Measurements from ENCODE around the gene LAD1. TPM values are rescaled to one million over a fixed set of nuclear protein-coding genes. Genes with fewer than 3 reads are reported as not detected.

Gene LAD1
- total and polyA plus RNA-seq, 4 donors = 17.8 to 63.8 (median 38.7) TPM

- WGBS, 2 donors = 89 to 93% methylated on average over 2 of the region's 2 CpGs
- H3K9ac ChIP-seq (ENCODE audit: insufficient read depth in 1 of 2, low read length in 2 of 2) = no peak overlapping the region
- ATAC-seq (ENCODE audit: insufficient read depth, low FRiP score) (no peak), DNase-seq (no peak)
- no peak for TF ChIP-seq CTCF (IDR thresholded peaks at IDR 0.05; ENCODE audit: control extremely low read depth, extremely low read depth)
- no peaks in the 10 kb centered on the region for H3K4me1 ChIP-seq (ENCODE audit: control insufficient read depth in 5 of 5, insufficient read depth in 5 of 5, low read length in 5 of 5)
- H3K36me3 ChIP-seq (ENCODE audit: control insufficient read depth in 4 of 4, insufficient read depth in 4 of 4, low read length in 4 of 4) = no peaks in the 10 kb centered on the region
- no peaks in the 10 kb centered on the region for H3K27me3 ChIP-seq (ENCODE audit: control insufficient read depth in 3 of 3, insufficient read depth in 3 of 3, low read length in 2 of 3)
- H3K27ac ChIP-seq (ENCODE audit: low read depth in 1 of 2, low read length in 1 of 2) = no peak overlapping the region
- H3K9me3 ChIP-seq (ENCODE audit: control insufficient read depth in 4 of 4, insufficient read depth in 3 of 4, low read length in 3 of 4) = no peaks in the 10 kb centered on the region
- H3K4me3 ChIP-seq = no peak overlapping the region
Measured at GRCh38 chr1:201424146-201424545, 25.0 kb upstream of the LAD1 start.

- H3K9ac ChIP-seq (ENCODE audit: insufficient read depth in 1 of 2, low read length in 2 of 2) = no peak overlapping the region
Measured at GRCh38 chr1:201423655-201424054, 24.5 kb upstream of the LAD1 start.

GRCh38 chr1:201422436-201423030, 23.4 kb upstream of the LAD1 start:
- 87 to 88% methylated on average over 6 of the region's 6 CpGs for WGBS, 2 donors
- H3K4me1 ChIP-seq (ENCODE audit: control insufficient read depth in 5 of 5, insufficient read depth in 5 of 5, low read length in 5 of 5) = no peaks in the 10 kb centered on the region
- H3K4me3 ChIP-seq = no peak overlapping the region

More at GRCh38 chr1:201423655-201424054, 24.5 kb upstream of the LAD1 start:
- no peaks in the 10 kb centered on the region for H3K9me3 ChIP-seq (ENCODE audit: control insufficient read depth in 4 of 4, insufficient read depth in 3 of 4, low read length in 3 of 4)
- H3K27me3 ChIP-seq (ENCODE audit: control insufficient read depth in 3 of 3, insufficient read depth in 3 of 3, low read length in 2 of 3) = no peaks in the 10 kb centered on the region
- no peaks in the 10 kb centered on the region for H3K4me1 ChIP-seq (ENCODE audit: control insufficient read depth in 5 of 5, insufficient read depth in 5 of 5, low read length in 5 of 5)
- ATAC-seq (ENCODE audit: insufficient read depth, low FRiP score) = no peak
- no peak for TF ChIP-seq CTCF (IDR thresholded peaks at IDR 0.05; ENCODE audit: control extremely low read depth, extremely low read depth)
- H3K36me3 ChIP-seq (ENCODE audit: control insufficient read depth in 4 of 4, insufficient read depth in 4 of 4, low read length in 4 of 4) = no peaks in the 10 kb centered on the region
- no peak overlapping the region for H3K27ac ChIP-seq (ENCODE audit: low read depth in 1 of 2, low read length in 1 of 2)
- DNase-seq = no peak
- 96 to 98% methylated on average over 6 of the region's 6 CpGs for WGBS, 2 donors
- H3K4me3 ChIP-seq = no peak overlapping the region

More at GRCh38 chr1:201422436-201423030, 23.4 kb upstream of the LAD1 start:
- no peak for TF ChIP-seq CTCF (IDR thresholded peaks at IDR 0.05; ENCODE audit: control extremely low read depth, extremely low read depth)
- DNase-seq = no peak
- no peak overlapping the region for H3K27ac ChIP-seq (ENCODE audit: low read depth in 1 of 2, low read length in 1 of 2)
- H3K9me3 ChIP-seq (ENCODE audit: control insufficient read depth in 4 of 4, insufficient read depth in 3 of 4, low read length in 3 of 4) = no peaks in the 10 kb centered on the region
- no peaks in the 10 kb centered on the region for H3K27me3 ChIP-seq (ENCODE audit: control insufficient read depth in 3 of 3, insufficient read depth in 3 of 3, low read length in 2 of 3)
- no peak overlapping the region for H3K9ac ChIP-seq (ENCODE audit: insufficient read depth in 1 of 2, low read length in 2 of 2)
- ATAC-seq (ENCODE audit: insufficient read depth, low FRiP score) = no peak
- no peaks in the 10 kb centered on the region for H3K36me3 ChIP-seq (ENCODE audit: control insufficient read depth in 4 of 4, insufficient read depth in 4 of 4, low read length in 4 of 4)
